ENCODE data around the gene RANBP2.

DNA sequence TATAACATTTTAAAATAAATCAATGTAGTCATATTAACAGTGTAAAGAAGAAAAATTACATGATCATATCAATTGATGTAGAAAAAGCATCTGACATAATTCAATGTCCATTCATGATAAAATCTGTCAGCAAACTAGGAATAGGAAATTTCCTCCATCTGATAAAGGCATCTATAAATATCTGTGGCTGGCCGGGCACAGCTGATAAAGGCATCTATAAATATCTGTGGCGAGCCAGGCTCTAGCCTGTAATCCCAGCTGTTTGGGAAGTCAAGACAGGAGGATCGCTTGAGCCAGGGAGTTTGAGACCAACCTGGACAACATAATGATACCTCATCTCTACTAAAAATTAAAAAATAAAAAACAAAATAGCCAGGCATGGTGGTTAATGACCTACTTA is 18.1 kb upstream of the RANBP2 start:
- TF ChIP-seq, protein P1, sequence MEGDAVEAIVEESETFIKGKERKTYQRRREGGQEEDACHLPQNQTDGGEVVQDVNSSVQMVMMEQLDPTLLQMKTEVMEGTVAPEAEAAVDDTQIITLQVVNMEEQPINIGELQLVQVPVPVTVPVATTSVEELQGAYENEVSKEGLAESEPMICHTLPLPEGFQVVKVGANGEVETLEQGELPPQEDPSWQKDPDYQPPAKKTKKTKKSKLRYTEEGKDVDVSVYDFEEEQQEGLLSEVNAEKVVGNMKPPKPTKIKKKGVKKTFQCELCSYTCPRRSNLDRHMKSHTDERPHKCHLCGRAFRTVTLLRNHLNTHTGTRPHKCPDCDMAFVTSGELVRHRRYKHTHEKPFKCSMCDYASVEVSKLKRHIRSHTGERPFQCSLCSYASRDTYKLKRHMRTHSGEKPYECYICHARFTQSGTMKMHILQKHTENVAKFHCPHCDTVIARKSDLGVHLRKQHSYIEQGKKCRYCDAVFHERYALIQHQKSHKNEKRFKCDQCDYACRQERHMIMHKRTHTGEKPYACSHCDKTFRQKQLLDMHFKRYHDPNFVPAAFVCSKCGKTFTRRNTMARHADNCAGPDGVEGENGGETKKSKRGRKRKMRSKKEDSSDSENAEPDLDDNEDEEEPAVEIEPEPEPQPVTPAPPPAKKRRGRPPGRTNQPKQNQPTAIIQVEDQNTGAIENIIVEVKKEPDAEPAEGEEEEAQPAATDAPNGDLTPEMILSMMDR (IDR thresholded peaks at IDR 0.05) = no peak
- TF ChIP-seq POLR2A (IDR thresholded peaks at IDR 0.05) = no peak
